ENCODE measurements around the gene SUGP2.

SUGP2 gene

GRCh38 chr19:19059018-19059836 lies 25.9 kb upstream of the SUGP2 start:
- no peak for DNase-seq

- no peak for DNase-seq
These were observed 24.4 kb upstream of the SUGP2 start for GRCh38 chr19:19057720-19058119.

GRCh38 chr19:19057317-19057716 lies 24.0 kb upstream of the SUGP2 start:
- DNase-seq = no peak

GRCh38 chr19:19056636-19057275 lies 23.4 kb upstream of the SUGP2 start:
- no peak for DNase-seq

GRCh38 chr19:19055701-19056100 lies 22.4 kb upstream of the SUGP2 start:
- DNase-seq = no peak

- no peak for DNase-seq
These were observed 21.7 kb upstream of the SUGP2 start for GRCh38 chr19:19054939-19055440.

- DNase-seq = no peak
These were observed 21.1 kb upstream of the SUGP2 start for GRCh38 chr19:19054315-19054938.

- DNase-seq = no peak
These were observed 20.4 kb upstream of the SUGP2 start for GRCh38 chr19:19053508-19054314.

- no peak for DNase-seq
These were observed 19.6 kb upstream of the SUGP2 start for GRCh38 chr19:19052921-19053320.

GRCh38 chr19:19051478-19052213 lies 18.3 kb upstream of the SUGP2 start:
- DNase-seq = no peak

GRCh38 chr19:19050731-19051130 lies 17.4 kb upstream of the SUGP2 start:
- DNase-seq = no peak

- no peak for DNase-seq
These were observed 16.8 kb upstream of the SUGP2 start for GRCh38 chr19:19050104-19050503.

- DNase-seq = no peak
These were observed 16.1 kb upstream of the SUGP2 start for GRCh38 chr19:19049406-19049805.

GRCh38 chr19:19043881-19044280 lies 10.6 kb upstream of the SUGP2 start:
- no peak for DNase-seq

GRCh38 chr19:19043481-19043880 lies 10.2 kb upstream of the SUGP2 start:
- DNase-seq = no peak

- DNase-seq = no peak
These were observed 9.5 kb upstream of the SUGP2 start for GRCh38 chr19:19042732-19043280.

GRCh38 chr19:19040417-19040816 lies 7.1 kb upstream of the SUGP2 start:
- no peak for DNase-seq

GRCh38 chr19:19039901-19040300 lies 6.6 kb upstream of the SUGP2 start:
- DNase-seq = no peak

- DNase-seq = peak; percentile 45
These were observed 897 bp upstream of the SUGP2 start for GRCh38 chr19:19034204-19034624.

GRCh38 chr19:19033176-19033425 lies 216 bp downstream of the SUGP2 start:
- no peak for DNase-seq

- DNase-seq = no peak
These were observed 719 bp downstream of the SUGP2 start for GRCh38 chr19:19032420-19033175.

Measured in NCI-H2171 (cell line).